DND-41 (cell line): ENCODE results near the gene ZKSCAN5.

Experiments used
- ATAC-seq: fragments of 200-7000 bp; cut with Tn5 transposase; 3 replicates; pipeline ENCODE4 v1.9.1; 2021; ENCODE audit warnings: low read depth; ENCODE audit not compliant: insufficient read depth
- DNase-seq: peaks from one replicate; pipeline ENCODE4 v3.0.0-alpha.2; 2020
- H2AFZ ChIP-seq: 2 replicates; pipeline ENCODE4 v1.6.0; 2012; ENCODE audit warnings: low read depth, low read length
- H3K27ac ChIP-seq: 2 replicates; pipeline ENCODE4 v1.5.1; 2012; ENCODE audit warnings: low read length, inconsistent platforms
- H3K27me3 ChIP-seq: fragments of 200-600 bp; sonication (generic); 2 replicates; pipeline ENCODE4 v1.6.0; 2012; ENCODE audit warnings: low read length, mild to moderate bottlenecking, inconsistent platforms; ENCODE audit not compliant: insufficient read depth, poor library complexity
- H3K36me3 ChIP-seq: 2 replicates; pipeline ENCODE4 v1.5.1; 2012; ENCODE audit warnings: low read length, inconsistent platforms; ENCODE audit not compliant: insufficient read depth
- H3K4me1 ChIP-seq: 2 replicates; pipeline ENCODE4 v1.5.1; 2012; ENCODE audit warnings: mild to moderate bottlenecking, low read length; ENCODE audit not compliant: insufficient read depth
- H3K4me2 ChIP-seq: 2 replicates; pipeline ENCODE4 v1.6.0; 2012; ENCODE audit warnings: mild to moderate bottlenecking, moderate library complexity, low read length, inconsistent platforms; ENCODE audit not compliant: insufficient read depth
- H3K4me3 ChIP-seq, 2 experiments: fragments of 200-600 bp in 1 of 2; shearing (Covaris generic) in 1 of 2; 2 replicates each; pipeline ENCODE4 v1.5.1; 2012 to 2016; ENCODE audit warnings: inconsistent platforms in 2 of 2, low read length in 2 of 2, mild to moderate bottlenecking in 2 of 2, low read depth in 1 of 2, moderate library complexity in 1 of 2
- H3K79me2 ChIP-seq: 2 replicates; pipeline ENCODE4 v1.6.0; 2012; ENCODE audit warnings: low read length, inconsistent platforms; ENCODE audit not compliant: insufficient read depth
- H3K9ac ChIP-seq: 2 replicates; pipeline ENCODE4 v1.6.0; 2012; ENCODE audit warnings: low read depth, mild to moderate bottlenecking, inconsistent platforms, low read length, moderate library complexity
- H3K9me3 ChIP-seq: 2 replicates; pipeline ENCODE4 v1.5.1; 2012; ENCODE audit warnings: low read length, moderate library complexity, mild to moderate bottlenecking, inconsistent platforms; ENCODE audit not compliant: insufficient read depth, severe bottlenecking
- H4K20me1 ChIP-seq: 2 replicates; pipeline ENCODE4 v1.6.0; 2012; ENCODE audit warnings: low read length; ENCODE audit not compliant: insufficient read depth
- EZH2 ChIP-seq: IDR thresholded peaks from 3 replicates; pipeline ENCODE4 v1.6.1; 2012; ENCODE audit warnings: borderline replicate concordance, low read depth, mild to moderate bottlenecking, moderate library complexity, low read length, inconsistent platforms; ENCODE audit not compliant: severe bottlenecking
- TF ChIP-seq, protein P1 (sequence below): IDR thresholded peaks from 2 replicates; pipeline ENCODE4 v1.5.1; 2012; ENCODE audit warnings: borderline replicate concordance, low read length, moderate library complexity, mild to moderate bottlenecking; ENCODE audit not compliant: poor library complexity, severe bottlenecking; ENCODE audit errors: extremely low read depth

Gene ZKSCAN5

DNA sequence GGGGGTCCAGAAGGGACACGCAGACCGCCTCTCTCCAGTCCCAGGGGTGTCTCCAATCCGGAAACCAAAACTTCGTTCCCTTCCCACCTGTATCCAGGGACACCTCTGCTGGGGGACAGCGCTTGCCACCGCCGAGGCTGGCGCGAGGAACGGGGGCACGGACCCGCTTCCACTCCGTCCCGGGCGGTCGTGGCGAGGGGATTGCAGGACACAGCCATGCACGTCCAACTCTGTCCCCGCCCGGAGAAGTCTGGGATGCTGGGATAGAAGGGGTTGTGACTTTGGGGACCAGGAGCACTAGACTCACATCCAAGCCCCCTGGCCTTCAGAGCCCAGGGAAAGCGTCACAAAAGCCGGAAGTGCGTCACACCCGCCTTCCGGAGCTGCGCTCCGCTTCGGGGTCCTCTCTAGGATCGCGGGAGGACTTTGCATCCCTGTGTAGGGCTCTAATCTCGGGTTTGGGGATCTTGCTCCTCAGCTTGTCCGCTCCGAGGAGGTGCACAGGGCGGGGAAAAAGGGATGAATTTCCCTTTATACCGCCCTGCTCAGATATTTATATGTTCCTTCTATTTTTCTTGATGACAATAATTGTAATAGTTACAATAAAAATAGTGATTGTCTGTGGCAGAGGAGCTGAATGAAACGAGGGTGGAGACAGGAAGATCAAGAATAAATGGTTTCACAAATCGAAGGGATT, 47.5 kb downstream of the ZKSCAN5 start, which contains the start of gene FAM200A:
FAM200A (minus strand) TSS at position 348 of the 697 bp plus-strand sequence. CDS start 3,707 bp downstream, outside the sequence.
- Histone ChIP-seq H3K4me3 (peak within 1 kb of the TSS; percentile 70 to 91), H3K9ac (peak within 1 kb of the TSS; percentile 87), H3K4me1 (peaks cover 45% of the 10 kb centered on the region), H3K27me3 (no peaks in the 10 kb centered on the region), H4K20me1 (no peaks in the 10 kb centered on the region), H3K27ac (peak within 1 kb of the TSS; percentile 85), H3K79me2 (peaks cover 40% of the 10 kb centered on the region), H3K4me2 (peak within 1 kb of the TSS; percentile 86), H3K9me3 (no peaks in the 10 kb centered on the region), H3K36me3 (peaks cover 41% of the 10 kb centered on the region), H2AFZ (peak within 1 kb of the TSS; percentile 97)
- DNase-seq: peak; percentile 89
- ATAC-seq: peak; percentile 99
- TF ChIP-seq, protein P1, sequence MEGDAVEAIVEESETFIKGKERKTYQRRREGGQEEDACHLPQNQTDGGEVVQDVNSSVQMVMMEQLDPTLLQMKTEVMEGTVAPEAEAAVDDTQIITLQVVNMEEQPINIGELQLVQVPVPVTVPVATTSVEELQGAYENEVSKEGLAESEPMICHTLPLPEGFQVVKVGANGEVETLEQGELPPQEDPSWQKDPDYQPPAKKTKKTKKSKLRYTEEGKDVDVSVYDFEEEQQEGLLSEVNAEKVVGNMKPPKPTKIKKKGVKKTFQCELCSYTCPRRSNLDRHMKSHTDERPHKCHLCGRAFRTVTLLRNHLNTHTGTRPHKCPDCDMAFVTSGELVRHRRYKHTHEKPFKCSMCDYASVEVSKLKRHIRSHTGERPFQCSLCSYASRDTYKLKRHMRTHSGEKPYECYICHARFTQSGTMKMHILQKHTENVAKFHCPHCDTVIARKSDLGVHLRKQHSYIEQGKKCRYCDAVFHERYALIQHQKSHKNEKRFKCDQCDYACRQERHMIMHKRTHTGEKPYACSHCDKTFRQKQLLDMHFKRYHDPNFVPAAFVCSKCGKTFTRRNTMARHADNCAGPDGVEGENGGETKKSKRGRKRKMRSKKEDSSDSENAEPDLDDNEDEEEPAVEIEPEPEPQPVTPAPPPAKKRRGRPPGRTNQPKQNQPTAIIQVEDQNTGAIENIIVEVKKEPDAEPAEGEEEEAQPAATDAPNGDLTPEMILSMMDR: no peak
- TF ChIP-seq EZH2: no peak

DNA sequence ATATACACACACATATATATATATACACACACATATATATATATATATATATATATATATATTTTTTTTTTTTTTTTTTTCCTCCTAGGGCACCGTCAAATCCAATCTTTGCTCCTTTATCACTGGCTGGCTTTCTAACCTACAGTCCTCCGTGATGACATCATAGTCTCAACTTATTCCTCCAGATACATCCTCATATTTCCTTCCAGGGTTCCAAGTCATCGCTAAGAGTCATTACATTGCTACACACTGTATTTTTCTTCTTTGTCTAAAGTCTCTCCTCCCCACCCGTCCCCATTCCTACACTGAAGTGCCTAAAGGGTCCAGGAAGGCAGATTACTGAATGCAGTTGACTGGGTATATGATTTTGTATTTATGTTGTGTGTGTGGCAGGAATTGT, 48.6 kb downstream of the ZKSCAN5 start:
- DNase-seq (no peak), ATAC-seq (no peak)
- Histone ChIP-seq H3K27me3 (no peaks in the 10 kb centered on the region), H2AFZ (no peak overlapping the region), H3K36me3 (peaks cover 46% of the 10 kb centered on the region), H3K9me3 (no peaks in the 10 kb centered on the region), H3K4me2 (peak overlapping the region; percentile 37; the same call in 1 of the 2 replicates), H4K20me1 (no peaks in the 10 kb centered on the region), H3K9ac (no peak overlapping the region), H3K79me2 (peaks cover 51% of the 10 kb centered on the region), H3K4me3 (no peak overlapping the region), H3K4me1 (peaks cover 52% of the 10 kb centered on the region), H3K27ac (no peak overlapping the region)
- TF ChIP-seq, protein P1: no peak
- TF ChIP-seq EZH2: no peak

DNA sequence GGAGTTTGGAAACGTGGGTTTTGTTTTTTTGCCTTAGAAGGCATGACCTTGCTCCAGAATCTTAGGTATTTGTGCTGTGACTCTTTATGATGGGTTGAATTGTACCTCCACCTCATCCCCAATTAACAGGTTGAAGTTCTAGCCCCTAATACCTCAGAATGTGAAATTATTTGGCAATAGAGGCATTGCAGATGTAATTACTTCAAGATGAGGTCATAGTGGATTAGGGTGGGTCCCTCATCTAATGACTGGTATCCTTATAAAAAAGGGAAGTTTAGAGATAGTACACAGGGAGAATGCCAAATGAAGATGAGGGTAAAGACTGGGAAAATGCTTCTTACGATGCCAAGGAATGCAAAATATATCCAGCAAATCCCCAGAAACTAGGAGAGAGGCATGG, 50.5 kb downstream of the ZKSCAN5 start:
- Histone ChIP-seq H3K9ac (no peak overlapping the region), H3K27ac (no peak overlapping the region), H3K4me3 (no peak overlapping the region), H3K36me3 (peaks cover 49% of the 10 kb centered on the region), H3K79me2 (peaks cover 69% of the 10 kb centered on the region), H3K4me2 (no peak overlapping the region), H2AFZ (no peak overlapping the region), H3K4me1 (peaks cover 59% of the 10 kb centered on the region), H4K20me1 (peaks cover 4% of the 10 kb centered on the region; the same call in 1 of the 2 replicates), H3K27me3 (no peaks in the 10 kb centered on the region), H3K9me3 (no peaks in the 10 kb centered on the region)
- DNase-seq (no peak), ATAC-seq (no peak)
- TF ChIP-seq, protein P1: no peak
- TF ChIP-seq EZH2: no peak
